Measurements from ENCODE around the gene FBXL16.

FBXL16 gene

DNA sequence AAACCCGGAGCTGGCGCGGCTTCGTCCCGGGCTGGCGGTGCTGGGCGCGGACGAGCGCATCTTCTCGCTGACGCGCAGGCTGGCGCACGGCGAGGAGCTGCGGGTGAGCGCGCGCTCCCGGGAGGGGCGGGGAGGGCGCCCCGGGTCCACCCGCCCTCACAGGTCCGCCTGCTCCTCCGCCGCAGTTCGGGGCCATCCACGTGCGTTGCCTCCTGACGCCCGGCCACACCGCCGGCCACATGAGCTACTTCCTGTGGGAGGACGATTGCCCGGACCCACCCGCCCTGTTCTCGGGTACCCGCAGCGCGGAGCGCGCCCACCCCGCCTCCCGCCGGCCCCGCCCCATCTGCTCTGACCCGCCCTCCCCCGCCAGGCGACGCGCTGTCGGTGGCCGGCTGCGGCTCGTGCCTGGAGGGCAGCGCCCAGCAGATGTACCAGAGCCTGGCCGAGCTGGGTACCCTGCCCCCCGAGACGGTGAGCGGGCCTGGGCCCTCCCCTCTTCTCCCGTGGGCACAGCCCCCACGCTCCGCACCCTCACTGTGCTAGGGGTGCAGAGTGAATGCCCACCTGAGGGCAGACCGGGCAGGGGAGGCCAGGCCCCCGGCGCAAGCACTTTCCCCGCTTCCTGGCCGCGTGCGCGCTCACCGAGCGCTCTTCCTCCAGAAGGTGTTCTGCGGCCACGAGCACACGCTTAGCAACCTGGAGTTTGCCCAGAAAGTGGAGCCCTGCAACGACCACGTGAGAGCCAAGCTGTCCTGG, 22.7 kb upstream of the FBXL16 start:
- ChIA-PET CTCF (interaction anchor here (0.5 to 1.6 kb wide), 2 partner anchors 16 to 21 kb away, joined by 3 to 5 read pairs; no protein-coding TSS in a partner anchor), POLR2A (interaction anchor here (0.6 to 1.8 kb wide), 11 partner anchors 8 to 60 kb away, joined by 3 to 11 read pairs (median 4); partner anchors contain the start of genes CHTF18, METRN, RPUSD1 and WDR24)
- no peaks in the 10 kb centered on the region for H3K9me3 ChIP-seq (ENCODE audit: control insufficient read depth, insufficient read depth, low read depth, low read length)
- peaks cover 3 to 23% of the 10 kb centered on the region in 2 experiments; a peak in 2 of 3 replicates for H3K36me3 ChIP-seq (ENCODE audit: control insufficient read depth in 2 of 2, insufficient read depth in 1 of 2, low read length in 2 of 2)
- H3K4me1 ChIP-seq (ENCODE audit: control insufficient read depth, insufficient read depth, low read length), result peaks cover 4% of the 10 kb centered on the region; the same call in 1 of the 2 replicates
- H3K4me3 ChIP-seq (ENCODE audit: low read depth, low read length), result peak overlapping the region; percentile 15
- H3K27ac ChIP-seq (ENCODE audit: extremely low read depth, low read depth, low read length), result no peak overlapping the region
- TF ChIP-seq ZNF274 (IDR thresholded peaks at IDR 0.05; ENCODE audit: low read length) (no peak), ZNF274 (tag by site-specific recombination; IDR thresholded peaks at IDR 0.05; ENCODE audit: borderline replicate concordance) (no peak), ZNF704 (tag by site-specific recombination; IDR thresholded peaks at IDR 0.05) (no peak), ZNF132 (tag by site-specific recombination; IDR thresholded peaks at IDR 0.05; ENCODE audit: borderline replicate concordance) (no peak), ZNF549 (tag by site-specific recombination; IDR thresholded peaks at IDR 0.05) (no peak), ZFP41 (tag by site-specific recombination; IDR thresholded peaks at IDR 0.05; ENCODE audit: borderline replicate concordance) (no peak), ZNF280D (tag by site-specific recombination; IDR thresholded peaks at IDR 0.05) (no peak), BCL6B (tag by site-specific recombination; IDR thresholded peaks at IDR 0.05) (no peak), OSR2 (tag by site-specific recombination; IDR thresholded peaks at IDR 0.05) (no peak), SCRT1 (tag by site-specific recombination; IDR thresholded peaks at IDR 0.05; ENCODE audit: borderline replicate concordance) (no peak), ZNF239 (tag by site-specific recombination; IDR thresholded peaks at IDR 0.05) (no peak), HOXA7 (CRISPR knock-in tag; IDR thresholded peaks at IDR 0.05; ENCODE audit: borderline replicate concordance) (no peak), KLF8 (tag by site-specific recombination; IDR thresholded peaks at IDR 0.05) (peak; percentile 34), IKZF3 (tag by site-specific recombination; IDR thresholded peaks at IDR 0.05) (no peak), ZNF223 (tag by site-specific recombination; IDR thresholded peaks at IDR 0.05) (no peak), ZNF133 (tag by site-specific recombination; IDR thresholded peaks at IDR 0.05) (no peak), ZNF311 (tag by site-specific recombination; IDR thresholded peaks at IDR 0.05; ENCODE audit: borderline replicate concordance) (no peak), ZNF24 (tag by site-specific recombination; IDR thresholded peaks at IDR 0.05) (no peak), MYNN (tag by site-specific recombination; IDR thresholded peaks at IDR 0.05; ENCODE audit: borderline replicate concordance) (no peak), GLIS2 (tag by site-specific recombination; IDR thresholded peaks at IDR 0.05) (peak; percentile 75), ZNF623 (tag by site-specific recombination; IDR thresholded peaks at IDR 0.05) (no peak), ZNF341 (tag by site-specific recombination; IDR thresholded peaks at IDR 0.05; ENCODE audit: low read depth) (no peak), SP3 (tag by site-specific recombination; IDR thresholded peaks at IDR 0.05) (peak; percentile 64)
- TF ChIP-seq, protein P1, sequence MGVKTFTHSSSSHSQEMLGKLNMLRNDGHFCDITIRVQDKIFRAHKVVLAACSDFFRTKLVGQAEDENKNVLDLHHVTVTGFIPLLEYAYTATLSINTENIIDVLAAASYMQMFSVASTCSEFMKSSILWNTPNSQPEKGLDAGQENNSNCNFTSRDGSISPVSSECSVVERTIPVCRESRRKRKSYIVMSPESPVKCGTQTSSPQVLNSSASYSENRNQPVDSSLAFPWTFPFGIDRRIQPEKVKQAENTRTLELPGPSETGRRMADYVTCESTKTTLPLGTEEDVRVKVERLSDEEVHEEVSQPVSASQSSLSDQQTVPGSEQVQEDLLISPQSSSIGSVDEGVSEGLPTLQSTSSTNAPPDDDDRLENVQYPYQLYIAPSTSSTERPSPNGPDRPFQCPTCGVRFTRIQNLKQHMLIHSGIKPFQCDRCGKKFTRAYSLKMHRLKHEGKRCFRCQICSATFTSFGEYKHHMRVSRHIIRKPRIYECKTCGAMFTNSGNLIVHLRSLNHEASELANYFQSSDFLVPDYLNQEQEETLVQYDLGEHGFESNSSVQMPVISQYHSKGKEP (tag by site-specific recombination; IDR thresholded peaks at IDR 0.05), result no peak
- TF ChIP-seq, protein P2, sequence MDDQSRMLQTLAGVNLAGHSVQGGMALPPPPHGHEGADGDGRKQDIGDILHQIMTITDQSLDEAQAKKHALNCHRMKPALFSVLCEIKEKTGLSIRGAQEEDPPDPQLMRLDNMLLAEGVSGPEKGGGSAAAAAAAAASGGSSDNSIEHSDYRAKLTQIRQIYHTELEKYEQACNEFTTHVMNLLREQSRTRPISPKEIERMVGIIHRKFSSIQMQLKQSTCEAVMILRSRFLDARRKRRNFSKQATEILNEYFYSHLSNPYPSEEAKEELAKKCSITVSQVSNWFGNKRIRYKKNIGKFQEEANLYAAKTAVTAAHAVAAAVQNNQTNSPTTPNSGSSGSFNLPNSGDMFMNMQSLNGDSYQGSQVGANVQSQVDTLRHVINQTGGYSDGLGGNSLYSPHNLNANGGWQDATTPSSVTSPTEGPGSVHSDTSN (CRISPR knock-in tag; IDR thresholded peaks at IDR 0.05), result no peak
- TF ChIP-seq, protein P3, sequence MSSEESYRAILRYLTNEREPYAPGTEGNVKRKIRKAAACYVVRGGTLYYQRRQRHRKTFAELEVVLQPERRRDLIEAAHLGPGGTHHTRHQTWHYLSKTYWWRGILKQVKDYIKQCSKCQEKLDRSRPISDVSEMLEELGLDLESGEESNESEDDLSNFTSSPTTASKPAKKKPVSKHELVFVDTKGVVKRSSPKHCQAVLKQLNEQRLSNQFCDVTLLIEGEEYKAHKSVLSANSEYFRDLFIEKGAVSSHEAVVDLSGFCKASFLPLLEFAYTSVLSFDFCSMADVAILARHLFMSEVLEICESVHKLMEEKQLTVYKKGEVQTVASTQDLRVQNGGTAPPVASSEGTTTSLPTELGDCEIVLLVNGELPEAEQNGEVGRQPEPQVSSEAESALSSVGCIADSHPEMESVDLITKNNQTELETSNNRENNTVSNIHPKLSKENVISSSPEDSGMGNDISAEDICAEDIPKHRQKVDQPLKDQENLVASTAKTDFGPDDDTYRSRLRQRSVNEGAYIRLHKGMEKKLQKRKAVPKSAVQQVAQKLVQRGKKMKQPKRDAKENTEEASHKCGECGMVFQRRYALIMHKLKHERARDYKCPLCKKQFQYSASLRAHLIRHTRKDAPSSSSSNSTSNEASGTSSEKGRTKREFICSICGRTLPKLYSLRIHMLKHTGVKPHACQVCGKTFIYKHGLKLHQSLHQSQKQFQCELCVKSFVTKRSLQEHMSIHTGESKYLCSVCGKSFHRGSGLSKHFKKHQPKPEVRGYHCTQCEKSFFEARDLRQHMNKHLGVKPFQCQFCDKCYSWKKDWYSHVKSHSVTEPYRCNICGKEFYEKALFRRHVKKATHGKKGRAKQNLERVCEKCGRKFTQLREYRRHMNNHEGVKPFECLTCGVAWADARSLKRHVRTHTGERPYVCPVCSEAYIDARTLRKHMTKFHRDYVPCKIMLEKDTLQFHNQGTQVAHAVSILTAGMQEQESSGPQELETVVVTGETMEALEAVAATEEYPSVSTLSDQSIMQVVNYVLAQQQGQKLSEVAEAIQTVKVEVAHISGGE (tag by site-specific recombination; conservative IDR thresholded peaks at IDR 0.05; ENCODE audit: low read depth), result peak; percentile 54; the same call in 1 of the 2 replicates

Measured in HEK293 (cell line).